GM21737 (cell line): ENCODE data around the gene POLK.
"Not testable (repeated sequence)": the region's sequence is repeated elsewhere in the genome, so short reads cannot be mapped to it uniquely, and the experiment has no call there.

Source experiments
- ATAC-seq: cut with Tn5 transposase; IDR thresholded peaks from one replicate; pipeline ENCODE4 v1.9.1; 2021; ENCODE audit warnings: mild to moderate bottlenecking, moderate library complexity; ENCODE audit not compliant: unreplicated experiment

Gene POLK

DNA sequence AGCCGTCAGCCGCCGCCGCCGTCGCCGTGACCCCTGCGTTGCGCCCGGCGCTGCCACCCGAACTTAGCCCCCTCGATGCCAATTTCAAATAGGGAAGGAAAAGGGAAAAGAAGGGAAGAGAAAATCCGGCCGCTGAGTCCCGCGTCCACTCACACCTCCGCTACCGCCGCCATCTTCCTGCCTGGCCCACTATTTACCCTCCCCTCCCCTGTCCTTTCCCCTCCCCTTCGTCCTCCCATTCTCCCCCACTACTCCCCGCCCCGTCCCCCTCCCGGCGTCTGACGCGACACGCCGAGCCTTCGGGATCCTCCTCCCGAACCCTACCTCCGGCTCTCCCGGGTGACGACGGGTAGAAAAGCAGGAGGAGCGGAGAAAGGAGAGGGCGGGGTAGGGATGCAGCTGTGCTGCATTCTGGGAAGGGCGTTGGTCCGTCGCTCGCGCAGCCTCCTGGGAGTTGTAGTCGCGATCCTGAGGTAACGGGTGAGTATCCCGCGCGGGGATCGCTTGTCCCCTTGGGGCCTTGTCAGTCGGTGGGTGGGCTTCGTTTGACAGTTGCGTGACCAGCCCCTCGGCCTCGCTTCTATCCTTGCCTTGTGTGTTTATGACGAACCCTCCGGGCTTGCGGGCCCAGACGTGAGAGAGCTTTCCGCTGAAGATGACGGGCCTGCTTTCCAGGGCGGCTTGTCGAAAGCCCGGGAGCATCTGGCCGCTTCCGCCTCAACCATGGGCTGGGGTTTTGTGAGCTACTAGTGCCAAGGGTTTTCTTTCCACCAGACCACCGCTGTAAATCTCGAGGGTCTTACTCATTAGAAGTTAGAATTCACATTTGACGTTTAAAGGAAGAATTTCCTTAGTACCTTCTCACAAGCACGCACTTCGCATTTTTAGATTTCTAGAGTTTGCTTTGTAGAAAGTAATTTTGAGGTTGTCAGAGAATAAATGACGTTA lies at the start of gene POLK, which contains the start of gene CERT1:
Gene POLK, plus strand, starts transcription at position 457 of the 948 bp plus-strand sequence.
Gene CERT1, minus strand, starts transcription at position 195 of the 948 bp plus-strand sequence. CDS start 422 bp downstream, outside the sequence.
- peak; percentile 84 for ATAC-seq

GRCh38 chr5:75463726-75464125 lies 48.0 kb upstream of the POLK start:
- ATAC-seq: no peak

- ATAC-seq: no peak
Measured at GRCh38 chr5:75465480-75465879, 46.2 kb upstream of the POLK start.

- ATAC-seq: no peak
Measured at GRCh38 chr5:75466006-75466716, 45.5 kb upstream of the POLK start.

GRCh38 chr5:75468593-75468992 lies 43.1 kb upstream of the POLK start:
- ATAC-seq: no peak

GRCh38 chr5:75469017-75469416 lies 42.7 kb upstream of the POLK start:
- no peak for ATAC-seq

DNA sequence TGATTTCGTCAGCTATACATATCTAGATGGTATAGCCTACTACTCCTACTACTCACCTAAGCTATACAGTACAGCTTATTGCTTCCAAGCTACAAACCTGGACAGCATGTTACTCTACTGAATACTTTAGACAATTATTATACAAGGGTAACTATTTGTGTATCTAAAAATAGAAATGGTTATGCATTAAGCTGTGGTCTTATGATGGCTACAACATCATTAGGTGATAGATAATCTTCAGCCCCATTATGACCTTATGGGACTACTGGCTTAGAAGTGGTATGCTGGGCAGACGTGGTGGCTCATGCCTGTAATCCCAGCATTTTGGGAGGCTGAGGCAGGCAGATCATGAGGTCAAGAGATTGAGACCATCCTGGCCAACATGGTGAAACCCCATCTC lies 40.5 kb upstream of the POLK start:
- ATAC-seq: no peak

GRCh38 chr5:75472973-75473372 lies 38.7 kb upstream of the POLK start:
- ATAC-seq: no peak

- ATAC-seq: no peak
Measured at GRCh38 chr5:75473463-75473862, 38.2 kb upstream of the POLK start.

DNA sequence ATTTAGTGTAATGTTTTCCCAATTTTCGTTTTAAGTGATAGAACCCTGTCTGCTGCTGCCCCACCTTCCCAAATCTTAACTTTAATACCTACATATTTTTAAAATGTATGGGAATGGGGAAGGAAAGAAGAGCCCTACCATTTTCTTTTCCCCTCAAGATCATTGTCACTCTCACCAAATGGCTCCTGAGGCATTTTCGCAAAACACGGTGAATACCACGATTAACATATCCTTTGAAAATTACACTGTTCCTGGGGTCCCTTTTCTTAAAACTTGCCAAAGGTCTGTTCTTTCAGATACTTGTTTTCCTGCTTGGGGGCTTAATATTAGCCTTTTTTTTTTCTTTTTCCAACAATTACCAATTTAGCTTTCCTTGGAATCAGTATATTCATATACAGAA lies 36.3 kb upstream of the POLK start:
- no peak for ATAC-seq

- ATAC-seq: no peak
Measured at GRCh38 chr5:75481024-75481423, 30.7 kb upstream of the POLK start.

DNA sequence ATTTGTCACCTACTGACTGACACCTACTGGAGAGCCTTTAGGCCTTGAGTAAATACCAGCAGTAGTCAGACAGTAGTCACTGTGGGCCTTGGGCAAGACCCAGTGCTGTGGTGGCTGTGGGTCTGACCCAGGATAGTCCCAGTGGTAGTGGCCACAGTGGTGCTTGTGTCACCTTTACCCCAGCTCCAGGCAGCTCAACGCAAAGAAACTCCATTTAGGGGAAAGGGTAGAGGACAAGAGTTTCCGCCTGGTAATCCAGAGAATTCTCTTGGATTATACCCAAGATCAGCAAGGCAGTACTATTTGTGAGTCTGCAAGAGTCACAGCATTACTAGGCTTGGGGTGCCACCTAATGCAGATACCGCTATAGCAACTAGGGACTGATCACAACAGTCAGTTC lies 29.2 kb upstream of the POLK start:
- no peak for ATAC-seq

- ATAC-seq: no peak
Measured at GRCh38 chr5:75484605-75485004, 27.1 kb upstream of the POLK start.

DNA sequence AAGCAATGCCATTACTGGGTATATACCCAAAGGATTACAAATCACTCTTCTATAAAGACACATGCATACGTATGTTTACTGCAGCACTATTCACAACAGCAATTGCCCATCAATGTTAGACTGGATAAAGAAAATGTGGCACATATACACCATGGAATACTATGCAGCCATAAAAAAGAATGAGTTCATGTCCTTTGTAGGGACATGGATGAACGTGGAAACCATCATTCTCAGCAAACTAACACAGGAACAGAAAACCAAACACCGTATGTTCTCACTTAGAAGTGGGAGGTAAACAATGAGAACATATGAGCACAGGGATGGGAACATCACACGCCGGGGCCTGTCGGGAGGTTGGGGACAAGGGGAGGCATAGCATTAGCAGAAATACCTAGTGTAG lies 21.8 kb upstream of the POLK start:
- ATAC-seq: not testable (repeated sequence)

GRCh38 chr5:75491621-75492020 lies 20.1 kb upstream of the POLK start:
- ATAC-seq: no peak

GRCh38 chr5:75496026-75496425 lies 15.7 kb upstream of the POLK start:
- ATAC-seq: no peak

GRCh38 chr5:75498208-75498777 lies 13.4 kb upstream of the POLK start:
- no peak for ATAC-seq

DNA sequence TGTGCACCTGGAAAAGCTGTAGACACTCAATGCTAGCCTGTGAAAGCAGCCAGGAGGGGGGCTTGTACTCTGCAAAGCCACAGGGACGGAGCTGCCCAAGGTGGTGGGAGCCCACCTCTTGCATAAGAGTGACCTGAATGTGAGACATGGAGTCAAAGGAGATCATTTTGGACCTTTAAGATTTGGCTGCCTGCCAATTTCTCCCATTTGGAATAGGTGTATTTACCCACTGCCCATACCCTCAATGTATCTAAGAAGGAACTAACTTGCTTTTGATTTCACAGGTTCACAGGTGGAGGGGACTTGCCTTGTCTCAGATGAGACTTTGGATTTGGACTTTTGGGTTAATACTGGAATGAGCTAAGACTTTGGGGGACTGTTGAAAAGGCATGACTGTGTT lies 12.8 kb upstream of the POLK start:
- not testable (repeated sequence) for ATAC-seq

DNA sequence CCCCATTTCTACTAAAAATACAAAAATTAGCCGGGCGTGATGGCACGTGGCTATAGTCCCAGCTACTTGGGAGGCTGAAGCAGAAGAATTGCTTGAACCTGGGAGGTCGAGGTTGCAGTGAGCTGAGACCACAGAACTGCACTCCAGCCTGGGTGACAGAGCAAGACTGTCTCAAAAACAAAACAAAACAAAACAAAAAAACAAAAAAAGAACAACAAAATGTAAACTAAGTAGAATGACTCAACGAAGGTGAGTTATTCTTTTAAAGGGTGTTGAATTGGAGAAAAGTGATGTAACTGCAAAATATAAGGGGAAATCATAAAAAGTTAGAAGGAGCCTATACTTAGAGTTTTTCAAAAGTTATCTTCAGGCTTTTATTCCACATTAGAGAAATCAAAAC lies 6.6 kb upstream of the POLK start:
- not testable (repeated sequence) for ATAC-seq

- no peak for ATAC-seq
Measured at GRCh38 chr5:75507841-75508240, 3.9 kb upstream of the POLK start.

GRCh38 chr5:75509546-75509945 lies 2.1 kb upstream of the POLK start:
- no peak for ATAC-seq

- ATAC-seq: no peak
Measured at GRCh38 chr5:75509956-75510355, 1.7 kb upstream of the POLK start.
